Measurements from ENCODE around the gene LSM4.
A peak's percentile ranks its signal among the peaks of the same experiment; 100 is the strongest.
"Not testable (repeated sequence)": the region's sequence is repeated elsewhere in the genome, so short reads cannot be mapped to it uniquely, and the experiment has no call there.

LSM4 gene

DNA sequence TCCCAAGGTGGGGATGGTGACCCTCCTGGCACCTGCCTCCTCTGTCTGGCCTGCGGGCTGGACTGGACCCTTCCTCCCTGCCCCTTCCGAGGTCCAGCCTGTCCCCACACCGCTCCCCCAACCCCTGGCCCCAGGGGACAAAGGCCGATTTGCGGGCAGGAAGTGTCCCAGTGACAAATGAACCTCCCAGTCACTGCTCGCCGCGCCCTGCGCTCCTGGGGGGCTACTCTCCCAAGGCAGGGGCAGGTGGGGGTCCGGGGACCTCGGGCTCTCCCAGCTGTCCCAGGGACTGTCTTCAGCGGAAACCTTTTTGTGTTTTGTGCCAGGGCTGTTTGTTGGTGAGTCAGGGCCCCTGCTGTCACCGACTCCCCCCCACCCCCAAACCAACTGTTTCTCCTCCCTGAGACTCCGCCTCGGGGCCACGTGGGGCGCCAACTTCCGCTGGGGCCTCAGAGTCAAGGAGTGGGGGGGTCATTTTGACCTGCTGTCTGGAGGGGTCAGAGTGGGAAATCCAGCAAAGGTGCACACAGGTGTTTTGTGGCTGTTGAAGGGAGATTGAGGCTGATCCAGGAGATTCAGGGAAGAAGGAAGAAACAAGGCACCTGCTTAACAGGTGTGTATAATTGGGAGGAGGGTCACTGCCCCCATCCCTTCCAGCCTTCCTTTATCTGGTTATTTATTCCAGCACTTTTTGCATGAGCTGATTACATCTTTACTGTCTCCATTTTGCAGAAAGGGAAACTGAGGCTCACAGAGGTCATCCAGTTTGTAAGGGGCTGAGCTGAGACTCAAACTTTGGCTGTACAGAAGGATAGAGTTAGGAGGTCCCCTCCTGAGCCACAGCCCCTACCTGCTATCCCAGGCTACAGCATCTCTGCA is 18.4 kb upstream of the LSM4 start:
- peak; percentile 54 for DNase-seq (ENCODE audit: low read depth)

DNA sequence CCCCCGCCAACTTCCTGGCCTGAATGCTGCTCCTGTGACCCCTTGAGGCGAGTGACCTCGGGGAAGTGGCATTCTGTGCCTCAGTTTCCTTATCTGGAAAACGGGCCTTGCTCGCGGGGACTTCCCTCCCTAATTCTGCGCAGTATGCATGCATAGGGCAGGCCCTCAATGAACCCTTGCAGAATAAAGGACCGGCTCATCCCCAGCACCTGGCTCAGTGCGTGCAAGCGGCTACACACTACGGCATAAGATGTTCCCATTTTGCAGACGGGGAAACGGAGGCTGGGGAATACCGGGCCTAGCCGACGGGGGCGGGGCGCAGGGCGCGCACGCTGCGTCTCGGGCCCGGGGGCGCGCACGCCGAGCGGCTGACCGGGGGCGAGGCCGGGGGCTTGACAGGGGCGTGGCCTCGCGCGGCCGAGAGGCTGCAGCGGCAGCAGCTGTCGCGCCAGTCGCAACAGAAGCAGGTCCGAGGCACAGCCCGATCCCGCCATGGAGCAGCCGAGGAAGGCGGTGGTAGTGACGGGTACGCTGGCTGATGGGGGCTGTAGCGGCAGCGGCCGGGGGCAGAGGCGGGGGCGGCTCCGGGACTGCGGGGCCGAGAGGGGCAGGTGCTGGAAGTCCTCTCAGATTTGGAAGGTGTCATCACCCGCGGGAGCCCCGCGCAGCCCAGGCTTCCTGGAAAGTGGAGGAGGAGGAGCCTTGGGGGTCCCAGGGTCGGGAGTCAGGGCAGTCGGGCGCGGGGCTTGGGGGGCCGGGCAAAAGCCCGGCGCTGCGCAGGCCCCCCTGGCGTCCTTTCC is 17.5 kb upstream of the LSM4 start, which contains the start of gene PGPEP1:
PGPEP1 (plus strand) TSS at position 409 of the 800 bp plus-strand sequence; CDS start at position 493, 84 bp downstream.
- DNase-seq (ENCODE audit: low read depth) = peak; percentile 59

DNA sequence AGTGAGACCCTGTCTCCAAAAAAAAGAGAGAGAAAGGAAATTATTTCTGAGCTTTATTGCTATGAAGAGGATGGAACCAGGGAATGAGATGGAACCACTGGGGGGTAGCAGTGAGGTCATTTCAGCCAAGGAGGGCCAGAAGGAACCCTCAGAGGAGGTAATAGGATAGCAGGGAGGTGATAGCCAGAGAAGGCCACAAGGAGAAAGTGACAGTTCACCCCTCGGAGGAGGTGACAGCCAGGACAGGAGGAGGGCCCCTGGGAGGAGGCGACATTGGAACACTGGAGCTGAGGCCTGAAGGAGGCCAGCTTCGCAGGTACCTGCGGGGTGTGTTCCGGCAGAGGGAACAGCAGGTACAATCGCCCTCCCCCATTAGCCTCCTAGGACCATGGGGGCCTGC is 16.8 kb upstream of the LSM4 start:
- DNase-seq (ENCODE audit: low read depth) = no peak

DNA sequence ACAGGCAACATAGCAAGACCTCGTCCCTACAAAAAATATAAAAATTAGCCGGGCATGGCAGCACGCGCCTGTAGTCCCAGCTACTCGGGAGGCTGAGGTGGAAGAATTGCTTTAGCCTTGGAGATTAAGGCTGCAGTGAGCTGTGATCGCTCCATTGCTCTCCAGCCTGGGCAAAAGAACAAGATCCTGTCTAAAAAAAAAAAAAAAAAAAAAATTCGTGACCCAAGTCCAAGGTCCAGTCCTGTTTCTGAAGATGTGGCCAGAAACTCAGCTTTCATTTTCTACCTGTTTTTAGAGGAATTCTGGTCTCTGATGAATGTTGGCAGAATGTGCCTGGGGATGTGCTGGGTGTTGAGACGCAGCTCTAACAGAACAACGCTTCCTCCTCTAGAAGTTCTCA is 15.7 kb upstream of the LSM4 start:
- no peak for DNase-seq (ENCODE audit: low read depth)

DNA sequence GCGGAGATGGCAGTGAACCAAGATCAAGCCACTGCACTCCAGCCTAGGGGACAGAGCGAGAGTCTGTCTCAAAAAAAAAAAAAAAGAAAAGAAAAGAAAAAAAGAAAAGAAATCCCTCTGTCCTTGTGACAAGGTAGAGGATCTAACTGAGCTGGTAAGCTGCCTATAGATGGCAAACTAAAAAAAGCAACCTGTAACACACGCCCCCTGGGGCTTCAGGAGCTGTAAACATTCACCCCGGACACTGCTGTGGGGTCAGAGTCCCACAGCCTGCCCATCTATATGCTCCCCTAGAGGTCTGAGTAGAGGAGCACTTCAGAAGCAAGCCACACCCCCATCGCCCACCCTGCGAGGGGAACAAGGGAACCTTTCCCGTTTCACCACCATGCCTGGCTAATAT is 13.2 kb upstream of the LSM4 start:
- DNase-seq (ENCODE audit: low read depth) = no peak

DNA sequence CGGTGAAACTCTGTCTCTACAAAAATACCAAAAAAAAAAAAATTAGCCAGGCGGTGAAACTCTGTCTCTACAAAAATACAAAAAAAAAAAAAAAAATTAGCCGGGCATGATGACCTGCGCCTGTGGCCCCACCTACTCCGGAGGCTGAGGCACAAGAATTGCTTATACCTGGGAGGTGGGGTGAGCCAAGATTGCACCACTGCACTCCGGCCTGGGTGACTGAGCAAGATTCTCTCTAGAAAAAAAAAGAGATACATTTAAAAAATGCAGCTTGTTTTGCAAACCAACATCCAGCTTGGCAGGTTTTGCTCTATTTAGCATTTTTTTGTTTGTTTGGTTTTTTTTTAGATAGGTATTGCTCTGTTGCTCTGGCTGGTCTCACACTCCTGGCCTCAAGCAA is 10.8 kb upstream of the LSM4 start:
- DNase-seq (ENCODE audit: low read depth) = no peak

DNA sequence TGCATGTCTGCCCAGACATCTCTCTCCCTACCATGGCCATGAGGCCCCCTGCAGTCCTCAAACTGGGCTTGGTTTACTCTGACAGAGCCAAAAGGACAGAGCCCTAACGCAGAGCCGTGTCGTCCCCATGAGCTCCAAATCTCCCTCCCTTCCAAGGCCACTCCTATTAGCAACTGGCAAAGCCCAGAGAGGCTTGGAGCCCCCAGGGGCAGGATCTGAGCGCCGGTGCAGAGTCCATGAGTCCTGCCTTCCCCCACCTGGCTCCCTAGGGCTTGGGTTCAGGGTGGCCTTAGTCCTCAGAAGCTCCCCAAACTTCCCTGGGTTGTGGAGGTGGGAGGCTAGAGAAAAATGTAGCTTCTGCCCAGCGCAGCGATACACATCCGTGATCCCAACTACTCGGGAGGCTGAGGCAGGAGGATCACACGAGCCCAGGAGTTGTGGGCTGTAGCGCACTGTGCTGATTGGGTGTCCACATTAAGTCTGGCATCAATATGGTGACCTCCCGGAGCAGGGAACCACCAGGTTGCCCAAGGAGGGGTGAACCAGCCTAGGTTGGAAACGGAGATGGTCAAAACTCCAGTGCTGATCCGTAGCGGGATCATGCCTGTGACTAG is 10.1 kb upstream of the LSM4 start:
- DNase-seq (ENCODE audit: low read depth) = no peak

DNA sequence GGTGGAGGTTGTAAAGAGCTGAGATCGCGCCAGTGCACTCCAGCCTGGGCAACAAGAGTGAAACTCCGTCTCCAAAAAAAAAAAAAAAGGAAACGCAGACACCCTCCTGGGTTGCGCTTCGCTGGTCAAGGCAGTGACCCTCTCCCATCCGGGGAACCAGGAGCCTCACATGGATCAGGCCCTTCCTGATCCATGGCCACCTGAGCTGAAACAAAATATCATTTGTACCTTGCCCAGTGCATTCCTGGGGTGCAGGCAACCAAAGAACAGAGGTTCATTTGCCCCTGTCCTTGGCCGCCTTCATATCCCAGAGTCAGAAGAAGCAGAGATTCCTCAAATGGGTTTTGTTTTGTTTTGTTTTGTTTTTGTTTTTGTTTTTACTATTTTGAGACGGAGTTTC is 8.0 kb upstream of the LSM4 start:
- no peak for DNase-seq (ENCODE audit: low read depth)

DNA sequence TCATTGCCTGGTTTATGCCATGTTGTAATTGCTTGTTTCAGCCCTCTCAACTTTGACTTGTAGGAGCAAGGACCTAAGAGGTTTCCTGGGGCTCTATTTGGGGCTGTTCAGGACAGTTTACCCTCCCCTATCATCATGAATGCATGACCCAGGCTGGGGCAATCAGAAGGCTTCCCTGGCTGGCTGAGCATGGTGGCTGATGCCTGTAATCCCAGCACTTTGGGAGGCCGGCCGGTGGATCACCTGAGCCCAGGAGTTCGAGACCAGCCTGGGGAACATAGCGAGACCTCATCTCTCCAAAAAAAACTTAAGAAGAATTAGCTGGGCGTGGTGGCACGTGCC is 6.1 kb upstream of the LSM4 start:
- DNase-seq (ENCODE audit: low read depth) = no peak

DNA sequence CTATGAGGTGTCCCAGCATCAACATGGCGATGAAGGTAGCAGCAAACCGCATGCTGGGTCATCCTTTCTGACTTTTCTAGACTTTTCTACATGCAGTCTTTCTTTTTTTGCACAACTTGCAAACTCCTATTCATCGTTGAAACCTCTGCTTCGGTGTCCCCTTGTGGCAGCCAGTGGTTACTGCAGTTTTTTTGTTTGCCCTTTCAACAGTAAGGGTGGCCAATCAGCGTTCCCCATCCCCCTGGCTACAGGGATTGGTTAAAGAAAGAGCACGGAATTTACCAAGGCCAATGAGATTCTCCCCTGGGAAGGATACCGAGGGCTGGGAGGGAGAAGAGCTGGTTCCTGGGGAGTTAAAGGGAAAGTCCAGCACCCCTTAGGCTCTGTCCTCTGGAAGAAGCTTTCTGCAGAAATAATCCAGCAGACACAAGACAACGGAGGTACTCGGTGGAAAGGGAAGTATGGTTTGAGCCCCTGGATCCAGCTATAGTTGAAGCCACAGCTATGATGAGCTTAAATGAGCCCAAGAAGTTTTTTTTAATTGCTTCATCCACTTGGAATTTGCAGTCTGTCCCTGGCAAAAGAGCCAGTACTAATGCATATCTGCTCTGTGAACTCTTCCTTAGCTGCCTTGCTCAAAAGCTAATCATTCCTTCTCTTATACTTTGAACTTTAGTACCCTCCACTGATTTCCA is 5.6 kb upstream of the LSM4 start:
- DNase-seq (ENCODE audit: low read depth) = peak; percentile 71

DNA sequence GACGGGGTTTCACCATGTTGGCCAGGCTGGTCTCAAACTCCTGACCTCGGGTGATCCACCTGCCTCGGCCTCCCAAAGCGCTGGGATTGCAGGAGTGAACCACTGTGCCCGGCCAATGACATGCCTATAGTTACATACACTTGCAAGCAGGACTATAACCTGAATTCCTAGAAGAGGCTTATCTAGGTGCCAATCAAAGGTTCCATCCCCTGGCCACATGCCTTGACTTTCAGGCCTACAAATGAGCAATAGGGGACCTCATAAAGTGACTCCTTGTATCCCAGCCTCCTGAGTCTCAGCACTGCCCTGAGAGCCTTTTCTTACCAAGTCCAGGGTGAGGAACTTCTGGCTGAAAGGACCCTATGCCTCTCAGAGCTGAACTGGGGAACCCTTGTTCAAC is 3.9 kb upstream of the LSM4 start:
- no peak for DNase-seq (ENCODE audit: low read depth)

DNA sequence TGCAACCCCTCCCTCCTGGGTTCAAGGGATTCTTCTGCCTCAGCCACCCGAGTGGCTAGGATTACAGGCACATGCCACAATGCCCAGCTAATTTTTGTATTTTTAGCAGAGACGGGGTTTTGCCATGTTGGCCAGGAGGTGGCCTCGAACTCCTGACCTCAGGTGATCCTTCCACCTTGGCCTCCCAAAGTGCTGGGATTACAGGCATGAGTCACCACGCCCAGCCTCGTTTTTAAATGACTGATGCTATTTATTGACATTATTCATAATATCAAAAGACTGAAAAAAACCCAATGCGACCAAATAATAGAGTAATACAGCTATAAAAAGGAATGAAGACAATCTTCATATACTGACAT is 1.5 kb upstream of the LSM4 start:
- not testable (repeated sequence) for DNase-seq (ENCODE audit: low read depth)

DNA sequence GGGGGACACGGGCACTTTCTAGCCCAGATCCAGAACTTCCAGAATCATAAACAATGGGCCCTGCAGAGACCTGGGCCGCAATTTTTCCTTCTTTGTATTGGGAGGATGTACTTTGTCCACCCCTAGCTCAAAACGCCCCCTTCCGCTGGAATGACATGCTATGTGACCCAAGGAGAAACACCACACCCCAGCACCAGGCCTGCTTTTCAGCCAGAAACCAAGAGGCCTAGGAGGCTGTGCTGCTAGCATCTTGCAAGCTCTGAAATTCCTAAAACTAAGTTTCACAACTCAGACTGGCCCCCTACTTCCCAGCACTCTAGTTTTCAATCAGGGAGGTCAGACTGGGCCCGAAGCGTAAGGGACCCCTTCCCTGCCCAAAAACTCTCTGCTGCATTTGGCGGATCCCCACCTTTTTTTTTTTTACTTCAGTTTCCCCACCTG is 538 bp downstream of the LSM4 start:
- DNase-seq (ENCODE audit: low read depth) = no peak

DNA sequence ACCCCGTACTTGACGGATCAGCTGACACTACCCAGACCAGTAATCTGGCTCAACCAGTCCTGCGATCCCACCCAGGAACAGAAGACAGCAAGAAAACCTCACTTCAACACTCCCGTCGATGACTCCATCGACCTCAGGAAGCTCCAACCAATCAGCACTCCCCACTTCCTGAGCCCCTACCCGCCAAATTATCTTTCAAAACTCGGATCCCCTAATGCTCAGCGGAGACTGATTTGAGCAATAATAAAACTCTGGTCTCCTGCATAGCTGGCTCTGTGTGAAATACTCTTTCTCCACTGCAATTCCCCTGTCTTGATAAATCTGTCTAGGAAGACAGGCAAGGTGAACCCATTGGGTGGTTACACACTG is 1.2 kb downstream of the LSM4 start:
- no peak for DNase-seq (ENCODE audit: low read depth)

DNA sequence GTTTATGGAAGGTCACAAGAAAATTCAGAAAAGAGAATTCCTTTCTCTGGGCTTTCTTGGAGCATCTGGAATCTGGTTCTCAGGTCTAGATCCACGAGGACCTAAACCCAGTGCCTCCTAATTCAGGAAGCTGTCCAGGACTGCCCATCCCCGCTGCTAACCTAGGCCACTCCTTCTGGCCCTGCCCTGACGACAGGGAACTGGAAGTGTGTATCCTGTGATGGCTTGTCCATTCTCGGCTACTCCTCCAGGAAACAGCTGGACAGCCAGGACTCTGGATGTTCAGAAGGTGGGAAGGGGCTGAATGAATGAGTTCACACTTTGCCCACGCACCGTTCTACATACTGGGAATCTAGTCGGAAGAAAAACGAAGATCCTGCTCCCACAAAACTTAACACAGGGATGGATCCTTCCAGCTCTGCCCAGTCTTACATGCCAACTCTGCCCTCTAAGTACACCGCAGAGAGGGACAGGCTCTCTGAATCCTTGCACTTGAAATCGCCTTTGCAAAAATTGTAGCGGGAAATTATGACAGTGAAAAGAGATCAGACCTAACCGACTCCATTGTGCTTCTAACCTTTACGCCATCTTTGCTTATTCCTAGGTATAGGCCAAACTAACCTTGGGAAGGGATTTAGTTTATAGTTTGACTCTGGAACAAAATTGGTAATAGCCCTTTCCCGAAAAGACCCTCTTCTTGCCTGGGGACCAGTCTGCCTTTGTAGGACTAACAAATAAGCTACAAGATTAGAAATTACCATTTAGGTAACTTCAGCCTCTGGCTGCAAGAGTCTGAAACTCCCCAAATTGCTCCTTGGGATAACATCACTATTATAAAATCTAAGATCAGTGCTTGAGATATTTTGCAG is 1.8 kb downstream of the LSM4 start:
- DNase-seq (ENCODE audit: low read depth) = no peak

DNA sequence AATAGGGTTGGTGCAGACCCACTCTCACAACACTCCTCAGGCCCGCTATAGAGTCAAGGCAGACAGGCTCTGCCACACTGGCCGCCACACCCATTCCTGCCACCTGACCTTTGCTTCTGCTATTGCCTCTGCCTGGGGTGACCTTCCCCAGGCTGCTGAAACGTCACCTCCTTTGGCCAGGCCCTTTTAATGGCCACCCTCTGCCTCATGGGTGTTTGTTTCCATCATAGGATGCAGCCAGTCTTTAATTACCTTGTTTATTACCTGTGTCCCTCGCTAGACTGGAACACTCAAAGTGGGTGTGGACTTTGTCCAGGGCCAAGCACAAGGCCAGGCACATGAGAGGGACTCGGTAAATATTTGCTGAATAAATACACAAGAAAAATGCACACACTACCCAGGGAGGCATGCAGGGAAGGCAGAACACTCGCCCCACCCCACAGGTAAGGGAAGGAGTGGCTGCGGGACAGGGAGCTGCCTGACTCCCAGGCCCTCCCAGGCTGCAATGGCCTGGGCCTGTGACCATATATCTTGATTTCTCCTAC is 3.2 kb downstream of the LSM4 start:
- no peak for DNase-seq (ENCODE audit: low read depth)

DNA sequence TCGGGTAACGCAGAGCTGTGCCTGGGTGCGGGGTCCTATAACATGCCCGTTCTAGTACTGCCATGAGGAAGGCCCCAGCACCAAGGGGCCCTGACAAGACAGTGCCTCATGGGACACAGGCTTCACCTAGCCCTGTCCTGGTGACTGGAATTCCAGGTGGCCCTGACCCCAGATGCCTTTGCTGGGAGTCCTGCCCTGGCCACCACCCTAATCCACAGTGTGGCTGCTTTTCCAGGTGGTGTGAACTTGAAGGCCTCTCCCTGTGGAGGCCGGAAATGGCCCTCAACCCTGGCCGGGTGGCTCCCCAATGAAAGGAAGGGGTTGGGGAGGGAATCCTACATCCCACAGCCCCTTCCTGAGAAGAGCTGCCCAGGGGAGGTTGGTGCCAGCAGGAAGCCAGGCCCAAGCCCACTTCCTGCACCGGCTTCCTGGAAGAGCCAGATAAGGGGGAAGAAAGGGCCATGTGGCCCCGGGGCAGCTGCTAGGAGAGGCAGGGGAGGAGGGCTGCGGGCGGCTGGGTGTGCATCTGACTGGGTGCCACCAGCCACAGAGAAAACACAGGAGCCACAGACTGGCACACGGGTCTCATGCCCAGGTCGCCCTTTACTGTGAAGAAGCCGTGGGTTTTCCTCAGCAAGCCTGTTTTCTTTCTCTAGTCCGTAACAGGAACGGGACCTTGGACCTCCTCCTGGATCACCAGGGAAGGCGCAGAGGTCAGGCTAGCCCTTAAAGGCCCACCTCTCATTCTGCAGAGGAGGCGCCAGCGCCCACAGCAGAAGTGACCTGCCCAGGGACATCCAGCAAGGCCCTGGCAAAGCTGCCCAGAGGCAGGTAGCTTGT is 4.7 kb downstream of the LSM4 start:
- no peak for DNase-seq (ENCODE audit: low read depth)

DNA sequence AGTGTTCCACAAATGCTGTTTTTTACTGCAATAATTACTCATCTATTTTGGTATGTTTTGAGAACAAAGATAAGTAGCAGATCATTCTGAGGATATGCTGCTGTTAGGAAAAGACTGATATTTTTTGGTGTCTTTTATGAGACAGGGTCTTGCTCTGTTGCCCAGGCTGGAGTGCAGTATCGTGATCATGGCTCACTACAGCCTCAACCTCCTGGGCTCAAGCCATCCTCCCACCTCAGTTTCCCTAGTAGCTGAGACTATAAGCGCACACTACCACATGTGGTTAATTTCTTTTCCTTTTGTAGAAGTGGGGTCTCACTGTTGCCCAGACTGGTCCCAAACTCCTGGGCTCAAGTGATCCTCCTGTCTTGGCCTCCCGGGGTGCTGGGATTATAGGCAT is 9.5 kb downstream of the LSM4 start:
- DNase-seq (ENCODE audit: low read depth) = no peak

DNA sequence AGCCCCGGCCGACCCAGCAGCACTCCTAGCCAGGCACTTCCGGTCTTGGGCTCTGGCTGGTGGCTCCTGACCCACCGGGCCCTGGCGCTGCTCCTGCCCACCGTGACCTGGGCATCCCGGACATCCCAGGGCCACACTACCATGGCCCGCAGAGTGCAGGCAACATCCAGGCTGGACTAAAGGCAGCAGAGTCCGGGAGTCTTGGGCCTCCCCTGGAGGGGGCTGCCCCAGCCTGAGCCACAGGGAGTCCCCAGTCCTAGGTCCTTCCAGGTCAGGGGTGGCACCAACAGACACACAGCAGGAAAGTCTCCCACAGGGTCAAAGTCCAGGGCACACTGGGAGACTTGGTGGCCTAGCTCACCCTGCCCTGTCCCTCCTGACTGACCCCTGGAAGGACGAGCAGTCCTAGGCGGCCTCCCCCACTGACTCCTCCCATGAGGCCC is 10.8 kb downstream of the LSM4 start:
- DNase-seq (ENCODE audit: low read depth) = no peak

DNA sequence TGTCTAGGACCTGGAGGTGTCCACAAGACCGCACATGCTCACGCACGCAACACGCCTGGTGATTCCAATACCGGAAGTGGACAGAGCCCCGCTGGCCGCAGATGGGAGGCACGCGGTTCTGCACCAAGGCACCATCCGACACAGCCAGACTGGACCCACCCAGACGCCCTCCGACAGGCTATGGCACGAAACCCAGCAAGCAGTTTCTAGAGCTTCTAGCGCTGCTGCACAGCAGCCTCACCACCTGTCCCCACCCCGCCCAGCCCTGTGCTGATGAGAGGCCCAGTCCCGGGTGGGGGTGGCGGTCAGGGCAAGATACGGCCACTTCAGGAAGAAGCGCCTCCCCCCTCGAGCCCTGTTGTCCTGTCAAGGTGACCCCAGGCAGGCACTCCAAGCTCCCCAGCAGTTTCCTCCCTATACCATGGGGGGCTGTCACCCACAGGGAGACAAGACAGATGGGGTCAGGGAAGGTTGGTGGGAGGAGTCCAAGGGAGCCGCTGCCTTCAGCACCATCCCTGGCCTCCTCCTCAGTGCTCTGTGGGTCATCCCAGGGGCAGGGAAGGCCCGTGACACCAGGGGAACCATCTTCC is 11.3 kb downstream of the LSM4 start:
- DNase-seq (ENCODE audit: low read depth) = no peak

All from activated T-helper 1 cell treated with Interleukin-2 at 50 U/mL for 16 hours (primary cell).